K562 (cell line): ENCODE measurements around the gene AP1M1. TPM values are rescaled to one million over a fixed set of nuclear protein-coding genes. Genes with fewer than 3 reads are reported as not detected.

ENCODE experiments used
- ATF2 ChIP-seq: sonication (generic); formaldehyde crosslinking; IDR thresholded peaks from 2 replicates; pipeline ENCODE4 v1.8.1; 2022; ENCODE audit warnings: missing genetic modification reagents
- ATF3 ChIP-seq, 2 experiments: fragments of 450-650 bp in 1 of 2; sonication (generic) in 1 of 2; formaldehyde crosslinking in 1 of 2; IDR thresholded peaks in 1 of 2; conservative IDR thresholded peaks in 1 of 2; 2 replicates each; pipeline versions ENCODE4 v1.6.1 to v1.8.1; 2016 to 2023; ENCODE audit warnings: mild to moderate bottlenecking in 2 of 2, moderate library complexity in 2 of 2, inconsistent platforms in 1 of 2, missing genetic modification reagents in 1 of 2
- BRF1 ChIP-seq: IDR thresholded peaks from 3 replicates; pipeline ENCODE4 v1.6.1; 2011; ENCODE audit warnings: borderline replicate concordance, mild to moderate bottlenecking; ENCODE audit not compliant: insufficient read length; ENCODE audit errors: extremely low read depth
- CHCHD3 ChIP-seq: fragments of 250-450 bp; sonication (Bioruptor Pico); IDR thresholded peaks from 2 replicates; pipeline ENCODE4 v2.1.2; 2022; ENCODE audit warnings: mild to moderate bottlenecking
- GATA2 ChIP-seq: sonication (generic); formaldehyde crosslinking; IDR thresholded peaks from 2 replicates; pipeline ENCODE4 v1.4.0; 2020; ENCODE audit warnings: mild to moderate bottlenecking, missing genetic modification reagents
- ILK ChIP-seq: fragments of 450-650 bp; IDR thresholded peaks from 2 replicates; pipeline ENCODE4 v1.6.1; 2016; ENCODE audit warnings: missing genetic modification characterization, low read depth, mild to moderate bottlenecking, missing compliant biosample characterization, moderate library complexity, borderline replicate concordance
- MAFK ChIP-seq: IDR thresholded peaks from 2 replicates; pipeline ENCODE4 v1.6.1; 2011; ENCODE audit warnings: low read length, improper control_type of control experiment
- MYC ChIP-seq, 2 experiments: fragments of 250-450 bp in 1 of 2; sonication (Bioruptor Pico) in 1 of 2; IDR thresholded peaks; 2 replicates each; pipeline versions ENCODE4 v1.5.1 to v1.6.1; 2012 to 2021; ENCODE audit warnings: low read depth in 2 of 2, borderline replicate concordance in 1 of 2, improper control_type of control experiment in 1 of 2, low read length in 1 of 2, mild to moderate bottlenecking in 1 of 2, moderate library complexity in 1 of 2
- MYNN ChIP-seq, 2 experiments: sonication (generic); formaldehyde crosslinking in 1 of 2; IDR thresholded peaks; 2 replicates each; pipeline versions ENCODE4 v1.5.0 to v1.6.1; 2016 to 2020; ENCODE audit warnings: antibody characterized with exemption in 1 of 2, missing genetic modification reagents in 1 of 2
- PTBP1 ChIP-seq: fragments of 200-400 bp; formaldehyde crosslinking; IDR thresholded peaks from 2 replicates; pipeline ENCODE4 v1.6.1; 2017; ENCODE audit warnings: low read depth, low read length
- RBM25 ChIP-seq: fragments of 200-400 bp; formaldehyde crosslinking; IDR thresholded peaks from 2 replicates; pipeline ENCODE4 v1.6.1; 2018; ENCODE audit warnings: low read length, low read depth, moderate library complexity; ENCODE audit not compliant: severe bottlenecking
- RFX5 ChIP-seq: IDR thresholded peaks from 2 replicates; pipeline ENCODE4 v1.6.1; 2011; ENCODE audit warnings: low read depth, mild to moderate bottlenecking, improper control_type of control experiment, low read length
- SMC3 ChIP-seq: conservative IDR thresholded peaks from 2 replicates; pipeline ENCODE4 v1.6.1; 2011; ENCODE audit warnings: low read depth, low read length, improper control_type of control experiment; ENCODE audit not compliant: insufficient read depth
- STAT6 ChIP-seq: sonication (generic); formaldehyde crosslinking; IDR thresholded peaks from 2 replicates; pipeline ENCODE4 v1.8.1; 2023; ENCODE audit warnings: mild to moderate bottlenecking, missing genetic modification reagents
- TCF7L2 ChIP-seq: fragments of 150-350 bp; IDR thresholded peaks from 2 replicates; pipeline ENCODE4 v1.6.1; 2016; ENCODE audit warnings: low read depth, mild to moderate bottlenecking, low read length, moderate library complexity
- TFE3 ChIP-seq: fragments of 450-650 bp; formaldehyde crosslinking; IDR thresholded peaks from 2 replicates; pipeline ENCODE4 v1.4.0; 2020; ENCODE audit warnings: mild to moderate bottlenecking, mixed read lengths
- U2AF2 ChIP-seq: fragments of 200-400 bp; formaldehyde crosslinking; optimal IDR thresholded peaks from 2 replicates; pipeline ENCODE3; 2017; ENCODE audit warnings: low read depth, mild to moderate bottlenecking, low read length
- ZNF239 ChIP-seq: fragments of 250-450 bp; sonication (Bioruptor Pico); IDR thresholded peaks from 2 replicates; pipeline ENCODE4 v1.4.0; 2020; ENCODE audit warnings: mild to moderate bottlenecking
- ZNF324 ChIP-seq: fragments of 250-450 bp; sonication (Bioruptor Pico); IDR thresholded peaks from 2 replicates; pipeline ENCODE4 v1.4.0; 2020; ENCODE audit warnings: mild to moderate bottlenecking
- ZNF644 ChIP-seq: fragments of 200-800 bp; sonication (Bioruptor generic); IDR thresholded peaks from 2 replicates; pipeline ENCODE4 v1.6.1; 2016; ENCODE audit warnings: low read depth, missing genetic modification characterization, missing compliant biosample characterization
- polyA plus RNA-seq, 8 experiments: library from polyadenylated mRNA; depleted of rRNA in 4 of 8; stranded (reverse) in 5 of 8; unstranded in 3 of 8; fragments of >200 nt; fragmentation: Nextera tagmentation in 2 of 8; fragmentation: Illumina TruSeq in 1 of 8; extraction: Ambion mirVana in 2 of 8; extraction: Trizol in 1 of 8; gene quantifications; 2 replicates each; pipeline versions ENCODE4 v1.2.1 to v1.2.3, GENCODE V29; 2011 to 2014; ENCODE audit warnings: inconsistent platforms in 1 of 8, missing spikeins in 1 of 8
- total RNA-seq, 7 experiments: library from RNA; depleted of rRNA in 6 of 7; stranded (reverse); fragments of >200 nt in 6 of 7; fragmentation: Illumina TruSeq in 2 of 7; extraction: Trizol in 2 of 7; gene quantifications; 2 replicates each; pipeline versions ENCODE4 v1.2.1 to v1.2.3, GENCODE V29; 2011 to 2021; ENCODE audit warnings: low replicate concordance in 1 of 7

AP1M1 gene
- total and polyA plus RNA-seq, 9 of the 15 experiments (the other 6 are each of a cell fraction or from before 2014, with no cell fraction given): 0.87 to 56.2 (median 29.1) TPM

- TF ChIP-seq ATF3 (IDR thresholded peaks at IDR 0.05) (no peak), ATF3 (CRISPR knock-in tag; conservative IDR thresholded peaks at IDR 0.05) (no peak), ILK (tag) (no peak), TFE3 (CRISPR knock-in tag) (no peak), U2AF2 (no peak), ZNF644 (tag) (peak; percentile 63; the same call in 1 of the 2 replicates), TCF7L2 (no peak), STAT6 (CRISPR knock-in tag) (no peak), SMC3 (no peak), GATA2 (CRISPR knock-in tag) (peak; percentile 88), PTBP1 (no peak), RFX5 (no peak), ZNF324 (CRISPR knock-in tag) (no peak), MYC (IDR thresholded peaks at IDR 0.05; ENCODE audit: low read depth, low read length) (no peak; the same call in 1 of the 2 replicates), MYC (CRISPR knock-in tag; IDR thresholded peaks at IDR 0.05; ENCODE audit: borderline replicate concordance, low read depth) (no peak), ATF2 (no peak), CHCHD3 (CRISPR knock-in tag) (no peak), MAFK (0 out of 2 replicates have a peak, but pooled peaks have one; percentile 10), RBM25 (no peak), ZNF239 (CRISPR knock-in tag) (no peak), BRF1 (no peak), MYNN (IDR thresholded peaks at IDR 0.05) (peak; percentile 90), MYNN (CRISPR knock-in tag; IDR thresholded peaks at IDR 0.05) (no peak)
Measured at GRCh38 chr19:16258440-16258903, 60.8 kb downstream of the AP1M1 start (continued).
